SK-N-SH (cell line): ENCODE data around the gene SDHA.

Experiments
- CTCF ChIP-seq: fragments of 200-600 bp; sonication (generic); IDR thresholded peaks from 2 replicates; pipeline ENCODE4 v1.6.1; 2017; ENCODE audit warnings: antibody characterized with exemption, mild to moderate bottlenecking, moderate library complexity
- EP300 ChIP-seq, 2 experiments: IDR thresholded peaks; 2 replicates each; pipeline versions ENCODE4 v1.4.0 to v1.6.1; 2012; ENCODE audit warnings: borderline replicate concordance in 1 of 2, low read depth in 1 of 2, low read length in 1 of 2
- EZH2phosphoT487 ChIP-seq: fragments of 200-600 bp; sonication (generic); IDR thresholded peaks from 2 replicates; pipeline ENCODE4 v1.6.1; 2017; ENCODE audit warnings: low read depth, mixed run types, mild to moderate bottlenecking, antibody characterized with exemption, moderate library complexity, borderline replicate concordance
- FOXJ3 ChIP-seq: sonication (generic); formaldehyde crosslinking; IDR thresholded peaks from 2 replicates; pipeline ENCODE4 v1.5.1; 2020; ENCODE audit warnings: mild to moderate bottlenecking, missing genetic modification reagents
- GATA2 ChIP-seq: sonication (generic); formaldehyde crosslinking; IDR thresholded peaks from 2 replicates; pipeline ENCODE4 v1.5.0; 2020; ENCODE audit warnings: mild to moderate bottlenecking, missing genetic modification reagents
- JUND ChIP-seq: IDR thresholded peaks from 2 replicates; pipeline ENCODE4 v1.4.0; 2012
- MAX ChIP-seq: IDR thresholded peaks from 2 replicates; pipeline ENCODE4 v1.4.0; 2012; ENCODE audit warnings: low read depth
- REST ChIP-seq: IDR thresholded peaks from 2 replicates; pipeline ENCODE4 v1.6.1; 2012; ENCODE audit warnings: mild to moderate bottlenecking, low read depth, low read length, moderate library complexity
- RXRA ChIP-seq: IDR thresholded peaks from 2 replicates; pipeline ENCODE4 v1.4.0; 2012; ENCODE audit warnings: low read depth, mild to moderate bottlenecking, borderline replicate concordance
- TAF1 ChIP-seq: IDR thresholded peaks from 2 replicates; pipeline ENCODE4 v1.6.1; 2012; ENCODE audit warnings: low read depth, mild to moderate bottlenecking, low read length, moderate library complexity, borderline replicate concordance
- TF ChIP-seq, protein P1 (sequence below): IDR thresholded peaks from 2 replicates; pipeline ENCODE4; 2012
- TF ChIP-seq, protein P2 (sequence below): fragments of 150-350 bp; IDR thresholded peaks from 2 replicates; pipeline ENCODE4 v1.6.1; 2017; ENCODE audit warnings: antibody characterized with exemption, low read length, low read depth, borderline replicate concordance

- TF ChIP-seq MAX (no peak), CTCF (no peak), RXRA (no peak), EP300 (IDR thresholded peaks at IDR 0.05; ENCODE audit: borderline replicate concordance in 1 of 2, low read depth in 1 of 2, low read length in 1 of 2) (no peak), GATA2 (CRISPR knock-in tag) (no peak), FOXJ3 (CRISPR knock-in tag) (no peak), TAF1 (no peak), REST (no peak), JUND (no peak), EZH2phosphoT487 (no peak)
- TF ChIP-seq, protein P1, sequence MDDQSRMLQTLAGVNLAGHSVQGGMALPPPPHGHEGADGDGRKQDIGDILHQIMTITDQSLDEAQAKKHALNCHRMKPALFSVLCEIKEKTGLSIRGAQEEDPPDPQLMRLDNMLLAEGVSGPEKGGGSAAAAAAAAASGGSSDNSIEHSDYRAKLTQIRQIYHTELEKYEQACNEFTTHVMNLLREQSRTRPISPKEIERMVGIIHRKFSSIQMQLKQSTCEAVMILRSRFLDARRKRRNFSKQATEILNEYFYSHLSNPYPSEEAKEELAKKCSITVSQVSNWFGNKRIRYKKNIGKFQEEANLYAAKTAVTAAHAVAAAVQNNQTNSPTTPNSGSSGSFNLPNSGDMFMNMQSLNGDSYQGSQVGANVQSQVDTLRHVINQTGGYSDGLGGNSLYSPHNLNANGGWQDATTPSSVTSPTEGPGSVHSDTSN, result no peak
- TF ChIP-seq, protein P2, sequence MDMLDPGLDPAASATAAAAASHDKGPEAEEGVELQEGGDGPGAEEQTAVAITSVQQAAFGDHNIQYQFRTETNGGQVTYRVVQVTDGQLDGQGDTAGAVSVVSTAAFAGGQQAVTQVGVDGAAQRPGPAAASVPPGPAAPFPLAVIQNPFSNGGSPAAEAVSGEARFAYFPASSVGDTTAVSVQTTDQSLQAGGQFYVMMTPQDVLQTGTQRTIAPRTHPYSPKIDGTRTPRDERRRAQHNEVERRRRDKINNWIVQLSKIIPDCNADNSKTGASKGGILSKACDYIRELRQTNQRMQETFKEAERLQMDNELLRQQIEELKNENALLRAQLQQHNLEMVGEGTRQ, result no peak
These were observed 86.9 kb downstream of the SDHA start for GRCh38 chr5:305050-305449.
